Fibroblast of lung (primary cell): ENCODE results near the gene FIBCD1. TPM values are rescaled to one million over a fixed set of nuclear protein-coding genes. Genes with fewer than 3 reads are reported as not detected.

ENCODE experiments used
- DNase-seq, 2 donors: peaks; one replicate each; pipeline versions ENCODE4 v3.0.0 to v3.0.0-alpha.2; 2010; ENCODE audit warnings: low read depth in 2 of 2
- H2AFZ ChIP-seq: 2 replicates; pipeline ENCODE4 v1.5.1; 2012; ENCODE audit warnings: low read length, control low read depth, inconsistent platforms
- H3K27ac ChIP-seq: 2 replicates; pipeline ENCODE4 v1.5.1; 2011; ENCODE audit warnings: low read length, control low read depth; ENCODE audit not compliant: insufficient read depth
- H3K27me3 ChIP-seq: 2 replicates; pipeline ENCODE4 v1.5.1; 2011; ENCODE audit warnings: mild to moderate bottlenecking, low read length; ENCODE audit not compliant: control insufficient read depth, insufficient read depth
- H3K36me3 ChIP-seq: 2 replicates; pipeline ENCODE4 v1.5.1; 2011; ENCODE audit warnings: low read length; ENCODE audit not compliant: control insufficient read depth, insufficient read depth
- H3K4me1 ChIP-seq: 2 replicates; pipeline ENCODE4 v1.5.1; 2011; ENCODE audit warnings: low read length; ENCODE audit not compliant: control insufficient read depth, insufficient read depth; ENCODE audit errors: extremely low read depth
- H3K4me2 ChIP-seq: 2 replicates; pipeline ENCODE4 v1.5.1; 2011; ENCODE audit warnings: low read length, control low read depth; ENCODE audit not compliant: insufficient read depth; ENCODE audit errors: extremely low read depth
- H3K4me3 ChIP-seq, 4 experiments: fragments of 200-600 bp in 1 of 4; sonication (generic) in 1 of 4; replicated peaks in 1 of 4; 2 replicates each; pipeline ENCODE4 v1.5.1; 2011 to 2016; ENCODE audit warnings: low read length in 4 of 4, low read depth in 3 of 4, mild to moderate bottlenecking in 3 of 4, control low read depth in 2 of 4, inconsistent platforms in 1 of 4, mixed read lengths in 1 of 4; ENCODE audit not compliant: insufficient read depth in 1 of 4; ENCODE audit errors: control extremely low read depth in 1 of 4
- H3K79me2 ChIP-seq: 2 replicates; pipeline ENCODE4 v1.5.1; 2012; ENCODE audit warnings: mild to moderate bottlenecking, low read length, inconsistent platforms; ENCODE audit not compliant: control insufficient read depth, insufficient read depth
- H3K9ac ChIP-seq: 2 replicates; pipeline ENCODE4 v1.5.1; 2011; ENCODE audit warnings: mild to moderate bottlenecking, low read length, control low read depth; ENCODE audit not compliant: insufficient read depth
- H3K9me3 ChIP-seq: 2 replicates; pipeline ENCODE4 v1.5.1; 2012; ENCODE audit warnings: low read depth, low read length; ENCODE audit not compliant: control insufficient read depth, insufficient read depth
- H4K20me1 ChIP-seq: 2 replicates; pipeline ENCODE4 v1.5.1; 2011; ENCODE audit warnings: low read length; ENCODE audit not compliant: control insufficient read depth, insufficient read depth; ENCODE audit errors: extremely low read depth
- CTCF ChIP-seq, 2 donors: IDR thresholded peaks in 1 of 2; conservative IDR thresholded peaks in 1 of 2; 1 replicate in 1 of 2; 2 replicates in 1 of 2; pipeline ENCODE4 v1.5.1; 2011 to 2012; ENCODE audit warnings: low read length in 2 of 2, control low read depth in 1 of 2, inconsistent platforms in 1 of 2, low read depth in 1 of 2, mild to moderate bottlenecking in 1 of 2
- EZH2 ChIP-seq: IDR thresholded peaks from 2 replicates; pipeline ENCODE4 v1.5.1; 2012; ENCODE audit warnings: low read length, control low read depth, mild to moderate bottlenecking; ENCODE audit errors: missing control alignments
- polyA plus RNA-seq, 2 donors: library from polyadenylated mRNA; depleted of rRNA in 1 of 2; stranded (reverse) in 1 of 2; unstranded in 1 of 2; fragments of >200 nt; gene quantifications; 2 replicates each; pipeline ENCODE4 v1.2.1, GENCODE V29; 2011 to 2012; ENCODE audit warnings: missing spikeins in 1 of 2
- total RNA-seq: library from RNA; depleted of rRNA; stranded (reverse); fragments of >200 nt; gene quantifications from 2 replicates; pipeline ENCODE4 v1.2.1, GENCODE V29; 2014

Gene FIBCD1
- total and polyA plus RNA-seq, 2 donors (not counting 1 experiment from before 2014, with no cell fraction given): 7.3 to 28.0 TPM

GRCh38 chr9:130870491-130871381 is 68.3 kb downstream of the FIBCD1 start:
- Histone ChIP-seq H3K9ac (no peak overlapping the region), H2AFZ (no peak overlapping the region), H3K4me2 (no peak overlapping the region), H3K36me3 (peaks cover 31% of the 10 kb centered on the region), H3K27me3 (no peaks in the 10 kb centered on the region), H4K20me1 (no peaks in the 10 kb centered on the region), H3K79me2 (peaks cover 46% of the 10 kb centered on the region), H3K4me3 (no peak overlapping the region), H3K9me3 (no peaks in the 10 kb centered on the region), H3K4me1 (peaks cover 4% of the 10 kb centered on the region), H3K27ac (no peak overlapping the region)
- DNase-seq: peak in 1 of 2 donors; percentile 75
- TF ChIP-seq EZH2: no peak
- TF ChIP-seq CTCF (conservative IDR thresholded peaks at IDR 0.05 in 1 of 2, IDR thresholded peaks at IDR 0.05 in 1 of 2; ENCODE audit: low read depth in 1 of 2, low read length in 2 of 2): no peak

- Histone ChIP-seq H3K4me3 (no peak overlapping the region), H3K27me3 (no peaks in the 10 kb centered on the region), H4K20me1 (no peaks in the 10 kb centered on the region), H2AFZ (no peak overlapping the region), H3K4me2 (no peak overlapping the region), H3K9me3 (no peaks in the 10 kb centered on the region), H3K79me2 (peaks cover 58% of the 10 kb centered on the region), H3K27ac (no peak overlapping the region), H3K36me3 (peaks cover 28% of the 10 kb centered on the region), H3K9ac (no peak overlapping the region), H3K4me1 (peaks cover 4% of the 10 kb centered on the region)
- no peak for TF ChIP-seq EZH2
- TF ChIP-seq CTCF (conservative IDR thresholded peaks at IDR 0.05 in 1 of 2, IDR thresholded peaks at IDR 0.05 in 1 of 2; ENCODE audit: low read depth in 1 of 2, low read length in 2 of 2): no peak
- peak; percentile 41 to 47 for DNase-seq
Measured at GRCh38 chr9:130869250-130869649, 69.8 kb downstream of the FIBCD1 start.

- no peak for DNase-seq
- no peak overlapping the region for H3K4me2 ChIP-seq
- TF ChIP-seq EZH2: no peak
- TF ChIP-seq CTCF (conservative IDR thresholded peaks at IDR 0.05 in 1 of 2, IDR thresholded peaks at IDR 0.05 in 1 of 2; ENCODE audit: low read depth in 1 of 2, low read length in 2 of 2): no peak
- no peak overlapping the region for H3K27ac ChIP-seq
- H3K9ac ChIP-seq: no peak overlapping the region
- H3K4me1 ChIP-seq: peaks cover 4% of the 10 kb centered on the region
- no peaks in the 10 kb centered on the region for H3K9me3 ChIP-seq
- H3K4me3 ChIP-seq: no peak overlapping the region
- H4K20me1 ChIP-seq: no peaks in the 10 kb centered on the region
- H3K36me3 ChIP-seq: peaks cover 26% of the 10 kb centered on the region
- no peak overlapping the region for H2AFZ ChIP-seq
- H3K79me2 ChIP-seq: peaks cover 65% of the 10 kb centered on the region
- no peaks in the 10 kb centered on the region for H3K27me3 ChIP-seq
Measured at GRCh38 chr9:130868230-130868629, 70.8 kb downstream of the FIBCD1 start.
